Lower lobe of right lung (tissue), 2 donors: ENCODE results near the gene RILPL1. TPM values are rescaled to one million over a fixed set of nuclear protein-coding genes. Genes with fewer than 3 reads are reported as not detected.
A peak's percentile ranks its signal among the peaks of the same experiment; 100 is the strongest.
"Not testable (repeated sequence)": the region's sequence is repeated elsewhere in the genome, so short reads cannot be mapped to it uniquely, and the experiment has no call there.

Experiments used
- ATAC-seq, 2 donors: fragments of 200-7000 bp; cut with Tn5 transposase; one replicate each; pipeline ENCODE4 v1.9.1; 2020 to 2022; ENCODE audit warnings: mild to moderate bottlenecking in 2 of 2, moderate library complexity in 2 of 2
- DNase-seq: peaks from one replicate; pipeline ENCODE4 v3.0.0-alpha.2; 2020
- H3K27ac ChIP-seq: fragments of 200-600 bp; one replicate; pipeline ENCODE4 v1.8.0; 2022
- H3K27me3 ChIP-seq: fragments of 200-600 bp; one replicate; pipeline ENCODE4 v1.8.0; 2022; ENCODE audit warnings: low read depth
- H3K36me3 ChIP-seq: fragments of 200-600 bp; one replicate; pipeline ENCODE4 v1.8.0; 2022; ENCODE audit warnings: mild to moderate bottlenecking
- H3K4me1 ChIP-seq: fragments of 200-600 bp; one replicate; pipeline ENCODE4 v1.8.0; 2022
- H3K4me3 ChIP-seq: fragments of 200-600 bp; one replicate; pipeline ENCODE4 v1.8.0; 2022; ENCODE audit warnings: mild to moderate bottlenecking
- H3K9me3 ChIP-seq: fragments of 200-600 bp; one replicate; pipeline ENCODE4 v1.8.0; 2022
- CTCF ChIP-seq: fragments of 200-600 bp; IDR thresholded peaks from one replicate; pipeline ENCODE4 v1.8.0; 2022; ENCODE audit warnings: antibody characterized with exemption, mild to moderate bottlenecking
- intact Hi-C: fragments of 100-400 bp; cut with DNase I; formaldehyde crosslinking; loops from one replicate; pipeline ENCODE4 v1.11.0; 2022
- total RNA-seq: library from RNA; stranded (reverse); fragmentation: NEBNext Ultra II Directional; extraction: Animal tissue kit (Norgen Biotek cat#: 25700); gene quantifications from one replicate; pipeline ENCODE4 v1.2.1, GENCODE V29; 2021
- donor health status: DM: no; HTN: yes; CAD: no; lungs with severe emphysema.

The RILPL1 gene
- total RNA-seq, 1 donor from 2014 or later, result 14.4 TPM

GRCh38 chr12:123520567-123521474, 12.7 kb downstream of the RILPL1 start:
- Histone ChIP-seq H3K4me3 (no peak overlapping the region), H3K27ac (peak overlapping the region; percentile 21), H3K27me3 (no peaks in the 10 kb centered on the region), H3K4me1 (no peaks in the 10 kb centered on the region), H3K36me3 (peaks cover 78% of the 10 kb centered on the region), H3K9me3 (no peaks in the 10 kb centered on the region)
- TF ChIP-seq CTCF, result no peak
- ATAC-seq (no peak), DNase-seq (no peak)
- intact Hi-C loops, result no loop called here

- intact Hi-C loops, result no loop called here
- ATAC-seq (peak; percentile 90 to 93), DNase-seq (peak; percentile 80)
- H3K4me1 ChIP-seq, result no peaks in the 10 kb centered on the region
- H3K27ac ChIP-seq, result peak overlapping the region; percentile 69
- H3K9me3 ChIP-seq, result no peaks in the 10 kb centered on the region
- no peaks in the 10 kb centered on the region for H3K27me3 ChIP-seq
- no peak for TF ChIP-seq CTCF
- H3K4me3 ChIP-seq, result no peak overlapping the region
- H3K36me3 ChIP-seq, result peaks cover 79% of the 10 kb centered on the region
Measured at GRCh38 chr12:123519141-123520001, 14.1 kb downstream of the RILPL1 start.

- Histone ChIP-seq H3K4me1 (no peaks in the 10 kb centered on the region), H3K36me3 (peaks cover 52% of the 10 kb centered on the region), H3K4me3 (no peak overlapping the region), H3K9me3 (no peaks in the 10 kb centered on the region), H3K27ac (no peak overlapping the region), H3K27me3 (no peaks in the 10 kb centered on the region)
- no peak for TF ChIP-seq CTCF
- DNase-seq, result no peak
- intact Hi-C loops, result no loop called here
- no peak for ATAC-seq
Measured at GRCh38 chr12:123516216-123516780, 17.2 kb downstream of the RILPL1 start.

- ATAC-seq, H3K9me3 ChIP-seq, H3K4me1 ChIP-seq, H3K4me3 ChIP-seq, intact Hi-C loops, H3K27me3 ChIP-seq, H3K27ac ChIP-seq, DNase-seq: not testable (repeated sequence)
- H3K36me3 ChIP-seq, result peaks cover 37% of the 10 kb centered on the region
Measured at GRCh38 chr12:123514582-123515221, 18.8 kb downstream of the RILPL1 start.

GRCh38 chr12:123513805-123514204, 19.7 kb downstream of the RILPL1 start:
- Histone ChIP-seq H3K9me3 (no peaks in the 10 kb centered on the region), H3K27me3 (no peaks in the 10 kb centered on the region), H3K4me1 (peaks cover 8% of the 10 kb centered on the region), H3K36me3 (peaks cover 30% of the 10 kb centered on the region), H3K27ac (peak overlapping the region; percentile 26), H3K4me3 (no peak overlapping the region)
- peak in 1 of 2 donors; percentile 24 for ATAC-seq
- no peak for TF ChIP-seq CTCF
- intact Hi-C loops, result no loop called here
- no peak for DNase-seq
